Fibroblast of lung (primary cell): Measurements from ENCODE around the gene MAML3. TPM values are rescaled to one million over a fixed set of nuclear protein-coding genes. Genes with fewer than 3 reads are reported as not detected.

Experiments
- DNase-seq, 2 donors: peaks; one replicate each; pipeline versions ENCODE4 v3.0.0 to v3.0.0-alpha.2; 2010; ENCODE audit warnings: low read depth in 2 of 2
- H2AFZ ChIP-seq: 2 replicates; pipeline ENCODE4 v1.5.1; 2012; ENCODE audit warnings: low read length, control low read depth, inconsistent platforms
- H3K27ac ChIP-seq: 2 replicates; pipeline ENCODE4 v1.5.1; 2011; ENCODE audit warnings: low read length, control low read depth; ENCODE audit not compliant: insufficient read depth
- H3K27me3 ChIP-seq: 2 replicates; pipeline ENCODE4 v1.5.1; 2011; ENCODE audit warnings: mild to moderate bottlenecking, low read length; ENCODE audit not compliant: control insufficient read depth, insufficient read depth
- H3K36me3 ChIP-seq: 2 replicates; pipeline ENCODE4 v1.5.1; 2011; ENCODE audit warnings: low read length; ENCODE audit not compliant: control insufficient read depth, insufficient read depth
- H3K4me1 ChIP-seq: 2 replicates; pipeline ENCODE4 v1.5.1; 2011; ENCODE audit warnings: low read length; ENCODE audit not compliant: control insufficient read depth, insufficient read depth; ENCODE audit errors: extremely low read depth
- H3K4me2 ChIP-seq: 2 replicates; pipeline ENCODE4 v1.5.1; 2011; ENCODE audit warnings: low read length, control low read depth; ENCODE audit not compliant: insufficient read depth; ENCODE audit errors: extremely low read depth
- H3K4me3 ChIP-seq, 4 experiments: fragments of 200-600 bp in 1 of 4; sonication (generic) in 1 of 4; replicated peaks in 1 of 4; 2 replicates each; pipeline ENCODE4 v1.5.1; 2011 to 2016; ENCODE audit warnings: low read length in 4 of 4, low read depth in 3 of 4, mild to moderate bottlenecking in 3 of 4, control low read depth in 2 of 4, inconsistent platforms in 1 of 4, mixed read lengths in 1 of 4; ENCODE audit not compliant: insufficient read depth in 1 of 4; ENCODE audit errors: control extremely low read depth in 1 of 4
- H3K79me2 ChIP-seq: 2 replicates; pipeline ENCODE4 v1.5.1; 2012; ENCODE audit warnings: mild to moderate bottlenecking, low read length, inconsistent platforms; ENCODE audit not compliant: control insufficient read depth, insufficient read depth
- H3K9ac ChIP-seq: 2 replicates; pipeline ENCODE4 v1.5.1; 2011; ENCODE audit warnings: mild to moderate bottlenecking, low read length, control low read depth; ENCODE audit not compliant: insufficient read depth
- H3K9me3 ChIP-seq: 2 replicates; pipeline ENCODE4 v1.5.1; 2012; ENCODE audit warnings: low read depth, low read length; ENCODE audit not compliant: control insufficient read depth, insufficient read depth
- H4K20me1 ChIP-seq: 2 replicates; pipeline ENCODE4 v1.5.1; 2011; ENCODE audit warnings: low read length; ENCODE audit not compliant: control insufficient read depth, insufficient read depth; ENCODE audit errors: extremely low read depth
- EZH2 ChIP-seq: IDR thresholded peaks from 2 replicates; pipeline ENCODE4 v1.5.1; 2012; ENCODE audit warnings: low read length, control low read depth, mild to moderate bottlenecking; ENCODE audit errors: missing control alignments
- polyA plus RNA-seq, 2 donors: library from polyadenylated mRNA; depleted of rRNA in 1 of 2; stranded (reverse) in 1 of 2; unstranded in 1 of 2; fragments of >200 nt; gene quantifications; 2 replicates each; pipeline ENCODE4 v1.2.1, GENCODE V29; 2011 to 2012; ENCODE audit warnings: missing spikeins in 1 of 2
- total RNA-seq: library from RNA; depleted of rRNA; stranded (reverse); fragments of >200 nt; gene quantifications from 2 replicates; pipeline ENCODE4 v1.2.1, GENCODE V29; 2014
- TF ChIP-seq, protein P1 (sequence below), 2 donors: IDR thresholded peaks in 1 of 2; conservative IDR thresholded peaks in 1 of 2; 1 replicate in 1 of 2; 2 replicates in 1 of 2; pipeline ENCODE4 v1.5.1; 2011 to 2012; ENCODE audit warnings: low read length in 2 of 2, control low read depth in 1 of 2, inconsistent platforms in 1 of 2, low read depth in 1 of 2, mild to moderate bottlenecking in 1 of 2

Gene MAML3
- total and polyA plus RNA-seq, 2 donors (not counting 1 experiment from before 2014, with no cell fraction given) = 2.0 to 2.8 TPM

GRCh38 chr4:140162596-140162995 lies 8.6 kb upstream of the MAML3 start:
- Histone ChIP-seq H3K9ac (no peak overlapping the region), H3K4me3 (no peak overlapping the region), H2AFZ (peak overlapping the region; percentile 76)

DNA sequence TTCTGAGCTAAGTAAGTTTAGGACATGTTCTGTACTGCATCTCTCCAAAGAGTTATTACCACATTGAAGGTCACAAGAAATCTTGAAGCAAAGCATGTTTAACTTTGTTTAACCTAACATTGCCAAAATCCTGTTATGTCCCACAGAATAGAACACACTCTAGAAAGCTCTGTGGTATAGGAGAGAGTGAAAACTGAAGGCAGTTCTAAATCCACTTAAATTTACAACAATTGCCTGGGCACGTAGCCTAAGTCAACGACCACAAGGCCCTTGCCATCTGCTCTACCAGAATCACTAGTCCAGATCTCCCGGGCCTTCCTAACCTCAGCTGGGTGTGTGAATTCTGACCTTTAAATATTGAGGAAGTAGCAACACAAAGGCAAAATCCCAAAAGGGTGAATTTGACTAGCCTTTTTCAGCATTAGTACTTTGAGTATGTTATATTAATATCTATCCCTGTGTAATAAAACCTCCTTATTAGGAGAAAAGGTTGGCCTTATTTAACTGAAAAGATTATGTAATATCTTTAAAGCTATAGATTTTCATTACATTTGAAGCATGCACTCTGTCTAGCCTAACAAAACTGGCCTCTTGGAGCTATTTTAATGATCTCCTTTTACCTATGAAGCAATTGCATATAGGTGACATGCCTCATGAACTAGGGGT lies 4.5 kb upstream of the MAML3 start:
- no peak overlapping the region for H3K27ac ChIP-seq

More at GRCh38 chr4:140162596-140162995, 8.6 kb upstream of the MAML3 start:
- Histone ChIP-seq H3K27ac (no peak overlapping the region), H4K20me1 (no peaks in the 10 kb centered on the region), H3K4me1 (peaks cover 4% of the 10 kb centered on the region), H3K79me2 (no peaks in the 10 kb centered on the region), H3K4me2 (peak overlapping the region; percentile 79), H3K36me3 (no peaks in the 10 kb centered on the region), H3K9me3 (no peaks in the 10 kb centered on the region), H3K27me3 (no peaks in the 10 kb centered on the region)
- DNase-seq = no peak
- TF ChIP-seq EZH2 = no peak
- TF ChIP-seq, protein P1, sequence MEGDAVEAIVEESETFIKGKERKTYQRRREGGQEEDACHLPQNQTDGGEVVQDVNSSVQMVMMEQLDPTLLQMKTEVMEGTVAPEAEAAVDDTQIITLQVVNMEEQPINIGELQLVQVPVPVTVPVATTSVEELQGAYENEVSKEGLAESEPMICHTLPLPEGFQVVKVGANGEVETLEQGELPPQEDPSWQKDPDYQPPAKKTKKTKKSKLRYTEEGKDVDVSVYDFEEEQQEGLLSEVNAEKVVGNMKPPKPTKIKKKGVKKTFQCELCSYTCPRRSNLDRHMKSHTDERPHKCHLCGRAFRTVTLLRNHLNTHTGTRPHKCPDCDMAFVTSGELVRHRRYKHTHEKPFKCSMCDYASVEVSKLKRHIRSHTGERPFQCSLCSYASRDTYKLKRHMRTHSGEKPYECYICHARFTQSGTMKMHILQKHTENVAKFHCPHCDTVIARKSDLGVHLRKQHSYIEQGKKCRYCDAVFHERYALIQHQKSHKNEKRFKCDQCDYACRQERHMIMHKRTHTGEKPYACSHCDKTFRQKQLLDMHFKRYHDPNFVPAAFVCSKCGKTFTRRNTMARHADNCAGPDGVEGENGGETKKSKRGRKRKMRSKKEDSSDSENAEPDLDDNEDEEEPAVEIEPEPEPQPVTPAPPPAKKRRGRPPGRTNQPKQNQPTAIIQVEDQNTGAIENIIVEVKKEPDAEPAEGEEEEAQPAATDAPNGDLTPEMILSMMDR (conservative IDR thresholded peaks at IDR 0.05 in 1 of 2, IDR thresholded peaks at IDR 0.05 in 1 of 2; ENCODE audit: low read depth in 1 of 2, low read length in 2 of 2) = no peak

DNA sequence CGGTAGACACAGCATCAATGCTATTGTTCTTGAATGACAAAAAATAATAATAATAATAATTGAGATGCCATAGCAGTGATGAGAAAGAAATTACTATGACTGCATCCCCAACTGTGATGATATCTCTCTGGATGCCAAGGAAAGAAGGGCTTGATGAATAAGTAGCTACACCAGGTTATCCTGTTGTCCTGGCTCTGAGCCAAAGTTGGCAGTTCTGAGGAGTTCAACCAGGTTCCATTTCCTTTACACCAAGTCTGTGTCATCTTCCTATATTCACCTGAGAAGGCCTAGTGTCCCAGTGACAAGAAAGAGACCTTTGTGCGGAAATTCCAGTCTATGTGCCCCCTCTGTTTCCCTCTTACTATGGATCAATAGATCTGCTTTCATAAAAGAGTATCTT lies 3.4 kb upstream of the MAML3 start:
- Histone ChIP-seq H3K27ac (no peak overlapping the region), H3K4me3 (no peak overlapping the region), H3K4me1 (no peaks in the 10 kb centered on the region), H2AFZ (no peak overlapping the region), H3K9ac (no peak overlapping the region), H3K36me3 (no peaks in the 10 kb centered on the region), H3K79me2 (no peaks in the 10 kb centered on the region), H4K20me1 (no peaks in the 10 kb centered on the region), H3K27me3 (no peaks in the 10 kb centered on the region), H3K4me2 (no peak overlapping the region), H3K9me3 (no peaks in the 10 kb centered on the region)
- no peak for TF ChIP-seq EZH2
- TF ChIP-seq, protein P1 (conservative IDR thresholded peaks at IDR 0.05 in 1 of 2, IDR thresholded peaks at IDR 0.05 in 1 of 2; ENCODE audit: low read depth in 1 of 2, low read length in 2 of 2) = no peak
- DNase-seq = no peak

More for the DNA sequence above, 4.5 kb upstream of the MAML3 start:
- Histone ChIP-seq H3K9ac (no peak overlapping the region), H3K79me2 (no peaks in the 10 kb centered on the region), H4K20me1 (no peaks in the 10 kb centered on the region), H3K4me1 (peaks cover 4% of the 10 kb centered on the region), H2AFZ (peak overlapping the region; percentile 22), H3K36me3 (no peaks in the 10 kb centered on the region), H3K4me2 (no peak overlapping the region), H3K9me3 (no peaks in the 10 kb centered on the region), H3K27me3 (no peaks in the 10 kb centered on the region), H3K4me3 (no peak overlapping the region)
- DNase-seq = peak; percentile 41 to 90
- TF ChIP-seq EZH2 = no peak
- TF ChIP-seq, protein P1 (conservative IDR thresholded peaks at IDR 0.05 in 1 of 2, IDR thresholded peaks at IDR 0.05 in 1 of 2; ENCODE audit: low read depth in 1 of 2, low read length in 2 of 2) = no peak
